B cell (primary cell): ENCODE measurements around the gene RIPOR2.

ENCODE experiments used
- EZH2 ChIP-seq: IDR thresholded peaks from 2 replicates; pipeline ENCODE4 v1.6.1; 2012; ENCODE audit warnings: borderline replicate concordance, low read depth, mild to moderate bottlenecking, moderate library complexity, low read length; ENCODE audit not compliant: insufficient read depth, poor library complexity, severe bottlenecking
- TF ChIP-seq, protein P1 (sequence below): fragments of 200-600 bp; IDR thresholded peaks from one replicate; pipeline ENCODE4 v1.8.0; 2022; ENCODE audit warnings: antibody characterized with exemption, mild to moderate bottlenecking

DNA sequence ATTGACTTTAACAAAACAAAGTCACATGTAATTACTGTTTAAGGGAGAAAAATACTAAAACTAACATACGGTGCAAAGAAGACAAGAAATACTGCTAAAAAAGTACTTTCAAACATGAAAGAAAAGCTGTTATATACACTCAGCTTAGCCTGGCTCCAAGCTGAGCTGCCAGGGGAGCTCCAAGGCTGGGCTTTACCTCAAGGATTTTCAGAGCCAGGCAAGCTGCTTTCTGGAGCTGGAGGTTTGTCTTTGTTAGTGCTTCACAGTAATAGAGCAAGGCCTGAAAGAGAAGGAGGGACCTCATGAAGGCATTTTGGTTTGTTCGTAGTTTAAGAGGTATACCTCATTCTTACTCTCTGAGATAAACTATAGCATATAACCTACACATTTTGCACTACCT is 117.4 kb downstream of the RIPOR2 start:
- TF ChIP-seq, protein P1, sequence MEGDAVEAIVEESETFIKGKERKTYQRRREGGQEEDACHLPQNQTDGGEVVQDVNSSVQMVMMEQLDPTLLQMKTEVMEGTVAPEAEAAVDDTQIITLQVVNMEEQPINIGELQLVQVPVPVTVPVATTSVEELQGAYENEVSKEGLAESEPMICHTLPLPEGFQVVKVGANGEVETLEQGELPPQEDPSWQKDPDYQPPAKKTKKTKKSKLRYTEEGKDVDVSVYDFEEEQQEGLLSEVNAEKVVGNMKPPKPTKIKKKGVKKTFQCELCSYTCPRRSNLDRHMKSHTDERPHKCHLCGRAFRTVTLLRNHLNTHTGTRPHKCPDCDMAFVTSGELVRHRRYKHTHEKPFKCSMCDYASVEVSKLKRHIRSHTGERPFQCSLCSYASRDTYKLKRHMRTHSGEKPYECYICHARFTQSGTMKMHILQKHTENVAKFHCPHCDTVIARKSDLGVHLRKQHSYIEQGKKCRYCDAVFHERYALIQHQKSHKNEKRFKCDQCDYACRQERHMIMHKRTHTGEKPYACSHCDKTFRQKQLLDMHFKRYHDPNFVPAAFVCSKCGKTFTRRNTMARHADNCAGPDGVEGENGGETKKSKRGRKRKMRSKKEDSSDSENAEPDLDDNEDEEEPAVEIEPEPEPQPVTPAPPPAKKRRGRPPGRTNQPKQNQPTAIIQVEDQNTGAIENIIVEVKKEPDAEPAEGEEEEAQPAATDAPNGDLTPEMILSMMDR, result no peak
- no peak for TF ChIP-seq EZH2
